Fibroblast of mammary gland (primary cell): ENCODE measurements around the gene CPT1A.

ENCODE experiments used
- DNase-seq: peaks from one replicate; pipeline ENCODE4 v3.0.0-alpha.2; 2010; ENCODE audit warnings: low read depth
- H3K4me3 ChIP-seq: 2 replicates; pipeline ENCODE4 v1.5.1; 2011; ENCODE audit warnings: low read depth, mild to moderate bottlenecking, low read length, moderate library complexity; ENCODE audit not compliant: control insufficient read depth
- CTCF ChIP-seq: conservative IDR thresholded peaks from 2 replicates; pipeline ENCODE4 v1.5.1; 2011; ENCODE audit warnings: low read depth, low read length, inconsistent platforms; ENCODE audit not compliant: control insufficient read depth, insufficient read depth

Gene CPT1A

GRCh38 chr11:68812526-68812925 lies 29.2 kb downstream of the CPT1A start:
- H3K4me3 ChIP-seq: no peak overlapping the region
- TF ChIP-seq CTCF: no peak
- DNase-seq: no peak

- no peak for TF ChIP-seq CTCF
- no peak overlapping the region for H3K4me3 ChIP-seq
- no peak for DNase-seq
Measured at GRCh38 chr11:68810164-68810563, 31.6 kb downstream of the CPT1A start.

GRCh38 chr11:68809506-68809905 lies 32.2 kb downstream of the CPT1A start:
- DNase-seq: no peak
- no peak overlapping the region for H3K4me3 ChIP-seq
- no peak for TF ChIP-seq CTCF

- DNase-seq: no peak
- H3K4me3 ChIP-seq: no peak overlapping the region
- TF ChIP-seq CTCF: no peak
Measured at GRCh38 chr11:68808787-68809186, 32.9 kb downstream of the CPT1A start.

- DNase-seq: peak; percentile 83
- H3K4me3 ChIP-seq: no peak overlapping the region
- no peak for TF ChIP-seq CTCF
Measured at GRCh38 chr11:68806931-68807844, 34.5 kb downstream of the CPT1A start.

GRCh38 chr11:68804786-68805185 lies 36.9 kb downstream of the CPT1A start:
- no peak for DNase-seq
- no peak overlapping the region for H3K4me3 ChIP-seq
- TF ChIP-seq CTCF: no peak
